ENCODE measurements around the gene CDH24. TPM values are rescaled to one million over a fixed set of nuclear protein-coding genes. Genes with fewer than 3 reads are reported as not detected.

CDH24 gene
- total and polyA plus RNA-seq, 2 of the 13 experiments (the other 11 are each of a cell fraction or from before 2014, with no cell fraction given), result 0.69 to 0.99 TPM

- TF ChIP-seq ZNF503 (CRISPR knock-in tag; IDR thresholded peaks at IDR 0.05) (no peak), HCFC1 (IDR thresholded peaks at IDR 0.05; ENCODE audit: low read depth, low read length) (no peak), HDAC1 (CRISPR knock-in tag; IDR thresholded peaks at IDR 0.05) (no peak), ZNF83 (CRISPR knock-in tag; IDR thresholded peaks at IDR 0.05; ENCODE audit: borderline replicate concordance) (peak; percentile 91; the same call in 1 of the 2 replicates), NR2F6 (IDR thresholded peaks at IDR 0.05) (no peak; the same call in 1 of the 2 replicates), NR2F6 (CRISPR knock-in tag; IDR thresholded peaks at IDR 0.05) (peak; percentile 26; the same call in 1 of the 2 replicates), KMT2A (CRISPR knock-in tag; IDR thresholded peaks at IDR 0.05) (peak; percentile 61; the same call in 1 of the 2 replicates), IKZF5 (CRISPR knock-in tag; IDR thresholded peaks at IDR 0.05) (peak; percentile 55; the same call in 1 of the 2 replicates), ZNF850 (CRISPR knock-in tag; conservative IDR thresholded peaks at IDR 0.05) (no peak), ZNF839 (CRISPR knock-in tag; IDR thresholded peaks at IDR 0.05; ENCODE audit: borderline replicate concordance) (no peak; the same call in 1 of the 2 replicates), BRD4 (CRISPR knock-in tag; IDR thresholded peaks at IDR 0.05) (no peak), ZFP62 (CRISPR knock-in tag; IDR thresholded peaks at IDR 0.05) (no peak), NR3C1 (CRISPR knock-in tag; IDR thresholded peaks at IDR 0.05) (no peak), CSRNP2 (CRISPR knock-in tag; conservative IDR thresholded peaks at IDR 0.05; ENCODE audit: low read depth) (no peak), ZNF614 (CRISPR knock-in tag; IDR thresholded peaks at IDR 0.05; ENCODE audit: borderline replicate concordance) (0 out of 2 replicates have a peak, but pooled peaks have one; percentile 18), GATAD2A (CRISPR knock-in tag; IDR thresholded peaks at IDR 0.05) (peak; percentile 94), ELF3 (CRISPR knock-in tag; IDR thresholded peaks at IDR 0.05) (peak; percentile 42; the same call in 1 of the 2 replicates)
- TF ChIP-seq, protein P1, sequence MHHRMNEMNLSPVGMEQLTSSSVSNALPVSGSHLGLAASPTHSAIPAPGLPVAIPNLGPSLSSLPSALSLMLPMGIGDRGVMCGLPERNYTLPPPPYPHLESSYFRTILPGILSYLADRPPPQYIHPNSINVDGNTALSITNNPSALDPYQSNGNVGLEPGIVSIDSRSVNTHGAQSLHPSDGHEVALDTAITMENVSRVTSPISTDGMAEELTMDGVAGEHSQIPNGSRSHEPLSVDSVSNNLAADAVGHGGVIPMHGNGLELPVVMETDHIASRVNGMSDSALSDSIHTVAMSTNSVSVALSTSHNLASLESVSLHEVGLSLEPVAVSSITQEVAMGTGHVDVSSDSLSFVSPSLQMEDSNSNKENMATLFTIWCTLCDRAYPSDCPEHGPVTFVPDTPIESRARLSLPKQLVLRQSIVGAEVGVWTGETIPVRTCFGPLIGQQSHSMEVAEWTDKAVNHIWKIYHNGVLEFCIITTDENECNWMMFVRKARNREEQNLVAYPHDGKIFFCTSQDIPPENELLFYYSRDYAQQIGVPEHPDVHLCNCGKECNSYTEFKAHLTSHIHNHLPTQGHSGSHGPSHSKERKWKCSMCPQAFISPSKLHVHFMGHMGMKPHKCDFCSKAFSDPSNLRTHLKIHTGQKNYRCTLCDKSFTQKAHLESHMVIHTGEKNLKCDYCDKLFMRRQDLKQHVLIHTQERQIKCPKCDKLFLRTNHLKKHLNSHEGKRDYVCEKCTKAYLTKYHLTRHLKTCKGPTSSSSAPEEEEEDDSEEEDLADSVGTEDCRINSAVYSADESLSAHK (CRISPR knock-in tag; IDR thresholded peaks at IDR 0.05; ENCODE audit: borderline replicate concordance), result no peak
Measured at GRCh38 chr14:23056145-23056955, 970 bp downstream of the CDH24 start (continued).
